Spinal cord (tissue), 10 donors: ENCODE measurements around the gene SALL1. TPM values are rescaled to one million over a fixed set of nuclear protein-coding genes. Genes with fewer than 3 reads are reported as not detected.
A peak's percentile ranks its signal among the peaks of the same experiment; 100 is the strongest.

Experiments
- DNase-seq, 6 donors: peaks; one replicate each; pipeline versions ENCODE4 v3.0.0 to v3.0.0-alpha.2; 2013 to 2015; ENCODE audit warnings: low spot score in 6 of 6, low read depth in 4 of 6
- H3K27ac ChIP-seq: one replicate; pipeline ENCODE4 v1.5.1; 2013; ENCODE audit warnings: low read depth, low read length, control low read depth
- H3K27me3 ChIP-seq: one replicate; pipeline ENCODE4 v1.6.1; 2013; ENCODE audit warnings: low read length; ENCODE audit not compliant: control insufficient read depth, insufficient read depth
- H3K36me3 ChIP-seq: one replicate; pipeline ENCODE4 v1.6.1; 2013; ENCODE audit warnings: low read length; ENCODE audit not compliant: control insufficient read depth, insufficient read depth
- H3K4me1 ChIP-seq: one replicate; pipeline ENCODE4 v1.6.1; 2013; ENCODE audit warnings: low read length; ENCODE audit not compliant: control insufficient read depth, insufficient read depth
- H3K4me3 ChIP-seq: one replicate; pipeline ENCODE4 v1.5.1; 2013; ENCODE audit warnings: low read depth, low read length, control low read depth
- H3K9me3 ChIP-seq: one replicate; pipeline ENCODE4 v1.6.1; 2013; ENCODE audit warnings: low read length; ENCODE audit not compliant: control insufficient read depth, insufficient read depth
- WGBS: methylation state at CpG from one replicate; pipeline ENCODE4 v1.1.5; 2013; ENCODE audit warnings: missing lambda C conversion rate; ENCODE audit not compliant: insufficient coverage; 5-methylcytosine and 5-hydroxymethylcytosine counted together
- polyA plus RNA-seq, 2 donors: library from polyadenylated mRNA; unstranded; fragments of 120-200 nt; gene quantifications; one replicate each; pipeline ENCODE4 v1.2.1, GENCODE V29; 2013; ENCODE audit not compliant: insufficient read length in 2 of 2
- total RNA-seq, 2 donors: library from RNA; depleted of rRNA in 1 of 2; stranded (reverse); fragments of 120-200 nt in 1 of 2; fragments of >200 nt in 1 of 2; gene quantifications; one replicate each; pipeline versions ENCODE4 v1.2.3 to v1.2.4, GENCODE V29; 2013 to 2014
- donor health status: healthy.

SALL1 gene
- total and polyA plus RNA-seq, 4 donors = 14.7 to 98.7 (median 48.5) TPM

DNA sequence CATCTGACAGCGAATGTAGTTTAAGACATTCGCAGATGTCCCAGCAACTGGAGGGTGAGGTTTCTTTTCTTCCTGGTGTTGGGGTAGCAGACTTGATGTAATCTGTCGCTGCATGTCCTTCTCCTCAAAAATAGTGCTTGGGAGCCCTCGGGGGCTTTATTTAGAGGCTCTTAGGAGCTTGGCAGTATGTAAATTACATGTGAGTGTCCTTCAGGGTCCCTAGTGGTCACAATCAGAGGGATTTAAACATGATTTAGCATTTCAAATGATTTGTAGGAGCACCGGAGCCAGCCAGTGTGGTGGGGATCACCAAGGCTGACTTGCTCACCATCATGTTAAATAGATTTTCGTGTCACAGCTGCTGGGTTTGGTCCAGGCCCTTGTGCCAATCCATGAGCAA is 8.8 kb upstream of the SALL1 start:
- Histone ChIP-seq H3K9me3 (no peaks in the 10 kb centered on the region), H3K27me3 (peaks cover 25% of the 10 kb centered on the region), H3K36me3 (no peaks in the 10 kb centered on the region), H3K27ac (peak overlapping the region; percentile 61), H3K4me3 (no peak overlapping the region), H3K4me1 (peaks cover 22% of the 10 kb centered on the region)
- peak in 1 of 6 donors; percentile 43 for DNase-seq
- 38% methylated on average over 5 of the region's 6 CpGs for WGBS

DNA sequence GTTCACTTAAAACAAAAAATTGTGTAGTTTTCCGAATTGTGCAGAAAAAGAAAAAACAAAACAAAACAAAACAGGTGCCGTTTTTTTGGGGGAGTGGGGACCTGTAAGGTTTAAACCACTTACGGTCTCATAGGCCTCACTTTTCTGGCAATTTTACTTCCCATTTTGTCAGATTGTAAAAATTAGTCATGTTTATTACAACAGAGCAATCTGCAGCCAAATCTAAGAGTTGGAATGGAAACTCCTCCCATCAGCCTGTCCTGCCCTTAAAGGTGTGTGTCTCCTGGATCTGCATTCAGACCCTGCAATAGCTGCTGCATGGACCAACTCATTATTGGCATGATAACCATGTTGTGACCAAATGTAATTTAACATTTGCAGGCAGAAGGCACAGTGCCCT is 8.2 kb upstream of the SALL1 start:
- Histone ChIP-seq H3K9me3 (no peaks in the 10 kb centered on the region), H3K4me3 (no peak overlapping the region), H3K27ac (peak overlapping the region; percentile 61), H3K4me1 (peaks cover 26% of the 10 kb centered on the region), H3K27me3 (peaks cover 31% of the 10 kb centered on the region), H3K36me3 (no peaks in the 10 kb centered on the region)
- WGBS = no CpG with 5 or more reads among the region's 3 CpGs
- DNase-seq = no peak

DNA sequence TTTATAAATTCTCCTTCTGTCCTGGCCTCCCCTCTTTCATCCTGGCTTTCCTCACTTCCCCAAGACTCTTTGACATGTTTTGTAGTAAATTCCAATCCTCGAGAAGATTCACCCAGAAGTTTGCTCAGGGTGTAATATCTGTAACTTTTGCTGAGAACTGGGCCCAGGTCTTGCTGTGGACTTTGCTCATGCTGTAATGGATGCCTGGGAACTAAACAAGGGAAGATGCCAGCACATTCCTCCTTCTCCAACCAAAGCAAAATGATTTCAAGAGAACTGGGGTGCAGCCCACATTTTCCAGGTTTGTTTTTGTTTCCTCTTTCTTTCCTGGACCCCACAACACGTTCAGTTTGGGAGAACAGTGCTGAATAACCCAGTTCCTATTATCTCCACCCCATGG is 6.6 kb upstream of the SALL1 start:
- no peak for DNase-seq
- Histone ChIP-seq H3K4me3 (no peak overlapping the region), H3K9me3 (no peaks in the 10 kb centered on the region), H3K27ac (peak overlapping the region; percentile 49), H3K4me1 (peaks cover 36% of the 10 kb centered on the region), H3K27me3 (peaks cover 46% of the 10 kb centered on the region), H3K36me3 (no peaks in the 10 kb centered on the region)
- 70% methylated on average over 1 of the region's 2 CpGs for WGBS

DNA sequence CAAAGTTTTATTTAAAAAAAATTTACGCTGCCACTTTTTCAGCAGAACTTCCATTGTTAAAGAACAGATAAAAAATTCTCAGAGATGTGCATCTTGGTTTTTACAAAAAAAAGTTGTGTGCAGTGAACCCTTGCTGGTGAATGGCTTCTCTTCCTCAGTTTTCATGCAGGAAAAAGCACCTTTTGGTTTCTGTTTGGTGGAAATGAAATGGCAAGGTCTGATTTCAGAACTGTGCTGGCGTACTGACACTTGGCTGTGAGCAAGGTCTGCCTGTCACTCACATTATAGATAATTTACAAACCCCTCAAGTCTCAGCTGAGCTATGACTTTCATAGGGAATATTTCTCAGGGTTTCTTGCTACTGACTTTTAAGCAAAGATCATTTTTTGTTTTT is 5.7 kb upstream of the SALL1 start:
- H3K4me3 ChIP-seq = peak overlapping the region; percentile 78

GRCh38 chr16:51155820-51156806 is 5.0 kb upstream of the SALL1 start:
- peak overlapping the region; percentile 78 for H3K4me3 ChIP-seq
- WGBS = 2% methylated on average over 49 of the region's 59 CpGs
- peak overlapping the region; percentile 97 for H3K27ac ChIP-seq
- H3K4me1 ChIP-seq = peaks cover 40% of the 10 kb centered on the region
- DNase-seq = peak in 2 of 6 donors; percentile 75 to 83
- H3K36me3 ChIP-seq = no peaks in the 10 kb centered on the region
- peaks cover 57% of the 10 kb centered on the region for H3K27me3 ChIP-seq
- H3K9me3 ChIP-seq = no peaks in the 10 kb centered on the region

More for the DNA sequence above, 5.7 kb upstream of the SALL1 start:
- Histone ChIP-seq H3K27ac (peak overlapping the region; percentile 97), H3K27me3 (peaks cover 53% of the 10 kb centered on the region), H3K9me3 (no peaks in the 10 kb centered on the region), H3K4me1 (peaks cover 40% of the 10 kb centered on the region), H3K36me3 (no peaks in the 10 kb centered on the region)
- no peak for DNase-seq
- WGBS = no CpG with 5 or more reads among the region's 2 CpGs

- 3% methylated on average over 13 of the region's 20 CpGs for WGBS
- H3K27ac ChIP-seq = peak overlapping the region; percentile 97
These were observed 4.1 kb upstream of the SALL1 start for GRCh38 chr16:51155199-51155607.

DNA sequence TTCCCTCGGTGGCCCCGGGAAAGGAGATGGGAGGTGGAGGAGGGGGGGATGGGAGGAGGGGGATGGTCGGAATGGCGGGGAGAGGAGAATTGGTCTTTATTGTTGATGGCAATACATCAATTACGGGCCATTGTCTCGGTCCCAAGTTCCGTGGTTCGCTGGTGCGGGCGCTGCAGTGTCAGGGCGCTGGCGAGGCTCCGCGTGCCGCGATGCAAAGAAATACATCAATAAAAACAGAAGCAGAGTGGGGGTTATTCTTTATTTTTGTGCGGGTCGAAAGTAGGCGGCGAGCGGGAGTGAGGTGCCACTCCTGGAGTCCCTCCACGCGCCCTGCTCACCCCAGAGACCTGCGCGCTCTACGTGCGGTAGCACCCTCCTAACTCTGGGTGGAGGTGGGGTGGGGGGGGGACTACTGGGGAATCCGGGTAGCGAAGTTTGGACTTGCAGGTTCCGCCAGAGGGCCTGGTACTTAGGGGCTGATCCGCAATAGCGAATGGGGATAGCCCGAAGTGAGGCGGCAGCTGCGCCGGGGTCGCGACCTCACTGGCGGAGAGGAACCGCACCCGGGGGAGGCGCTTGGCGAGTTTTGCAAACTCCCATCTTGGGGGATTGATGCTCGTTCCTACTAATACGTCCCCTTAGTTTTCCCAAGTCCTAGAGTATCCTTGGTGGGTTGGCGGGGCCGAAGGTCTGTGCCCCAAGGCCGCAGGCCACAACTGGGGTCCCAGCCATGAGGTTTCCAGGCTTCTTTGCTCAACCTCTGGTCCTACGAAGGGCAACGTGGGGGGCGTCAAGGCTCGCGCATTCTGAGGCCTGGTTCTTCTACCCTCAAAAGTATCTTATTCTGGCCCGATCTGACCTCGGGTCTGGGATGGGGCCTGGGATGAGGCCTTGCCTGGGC is 3.5 kb upstream of the SALL1 start:
- H3K27ac ChIP-seq = peak overlapping the region; percentile 97
- no peaks in the 10 kb centered on the region for H3K9me3 ChIP-seq
- WGBS = 14% methylated on average over 36 of the region's 55 CpGs
- H3K4me3 ChIP-seq = peak overlapping the region; percentile 78
- peaks cover 4% of the 10 kb centered on the region for H3K36me3 ChIP-seq
- peaks cover 72% of the 10 kb centered on the region for H3K27me3 ChIP-seq
- peaks cover 50% of the 10 kb centered on the region for H3K4me1 ChIP-seq
- DNase-seq = peak in 2 of 6 donors; percentile 76 to 83

More at GRCh38 chr16:51155199-51155607, 4.1 kb upstream of the SALL1 start:
- DNase-seq = peak in 2 of 6 donors; percentile 66 to 70
- H3K9me3 ChIP-seq = no peaks in the 10 kb centered on the region
- peak overlapping the region; percentile 78 for H3K4me3 ChIP-seq
- peaks cover 65% of the 10 kb centered on the region for H3K27me3 ChIP-seq
- H3K4me1 ChIP-seq = peaks cover 47% of the 10 kb centered on the region
- no peaks in the 10 kb centered on the region for H3K36me3 ChIP-seq

- H3K4me3 ChIP-seq = peak overlapping the region; percentile 78
- H3K9me3 ChIP-seq = no peaks in the 10 kb centered on the region
- peak in 2 of 6 donors; percentile 68 to 75 for DNase-seq
- peak overlapping the region; percentile 97 for H3K27ac ChIP-seq
- H3K27me3 ChIP-seq = peaks cover 73% of the 10 kb centered on the region
- 1% methylated on average over 22 of the region's 32 CpGs for WGBS
- H3K4me1 ChIP-seq = peaks cover 51% of the 10 kb centered on the region
- peaks cover 5% of the 10 kb centered on the region for H3K36me3 ChIP-seq
These were observed 2.5 kb upstream of the SALL1 start for GRCh38 chr16:51153577-51154031.
